K562 (cell line): Measurements from ENCODE around the gene TSC22D2. TPM values are rescaled to one million over a fixed set of nuclear protein-coding genes. Genes with fewer than 3 reads are reported as not detected.

Source experiments
- ARNT ChIP-seq, 2 experiments: fragments of 450-650 bp; IDR thresholded peaks; 2 replicates each; pipeline ENCODE4 v1.6.1; 2016; ENCODE audit warnings: mild to moderate bottlenecking in 1 of 2
- CBFA2T2 ChIP-seq: fragments of 450-650 bp; conservative IDR thresholded peaks from 2 replicates; pipeline ENCODE4 v1.6.1; 2017; ENCODE audit warnings: mild to moderate bottlenecking
- ELF4 ChIP-seq: fragments of 450-650 bp; formaldehyde crosslinking; IDR thresholded peaks from 2 replicates; pipeline ENCODE4 v1.4.0; 2022; ENCODE audit warnings: missing genetic modification characterization
- NCOR1 ChIP-seq: fragments of 450-650 bp; IDR thresholded peaks from 2 replicates; pipeline ENCODE4 v1.6.1; 2016; ENCODE audit warnings: mild to moderate bottlenecking, moderate library complexity
- NFATC3 ChIP-seq: fragments of 450-650 bp; IDR thresholded peaks from 2 replicates; pipeline ENCODE4 v1.6.1; 2017; ENCODE audit warnings: mild to moderate bottlenecking
- SMARCE1 ChIP-seq: fragments of 450-650 bp; IDR thresholded peaks from 2 replicates; pipeline ENCODE4 v1.7.1; 2016; ENCODE audit warnings: mild to moderate bottlenecking
- ZNF133 ChIP-seq: fragments of 250-450 bp; sonication (Bioruptor Pico); IDR thresholded peaks from 2 replicates; pipeline ENCODE4 v1.4.0; 2020; ENCODE audit warnings: mild to moderate bottlenecking
- ZNF146 ChIP-seq: IDR thresholded peaks from one replicate; pipeline ENCODE4 v1.6.1; 2018; ENCODE audit warnings: missing compliant biosample characterization; ENCODE audit not compliant: unreplicated experiment
- polyA plus RNA-seq, 8 experiments: library from polyadenylated mRNA; depleted of rRNA in 4 of 8; stranded (reverse) in 5 of 8; unstranded in 3 of 8; fragments of >200 nt; fragmentation: Nextera tagmentation in 2 of 8; fragmentation: Illumina TruSeq in 1 of 8; extraction: Ambion mirVana in 2 of 8; extraction: Trizol in 1 of 8; gene quantifications; 2 replicates each; pipeline versions ENCODE4 v1.2.1 to v1.2.3, GENCODE V29; 2011 to 2014; ENCODE audit warnings: inconsistent platforms in 1 of 8, missing spikeins in 1 of 8
- total RNA-seq, 7 experiments: library from RNA; depleted of rRNA in 6 of 7; stranded (reverse); fragments of >200 nt in 6 of 7; fragmentation: Illumina TruSeq in 2 of 7; extraction: Trizol in 2 of 7; gene quantifications; 2 replicates each; pipeline versions ENCODE4 v1.2.1 to v1.2.3, GENCODE V29; 2011 to 2021; ENCODE audit warnings: low replicate concordance in 1 of 7
- TF ChIP-seq, protein P1 (sequence below), 2 experiments: fragments of 200-800 bp in 1 of 2; sonication (Bioruptor generic) in 1 of 2; sonication (generic) in 1 of 2; formaldehyde crosslinking in 1 of 2; IDR thresholded peaks in 1 of 2; conservative IDR thresholded peaks in 1 of 2; 2 replicates each; pipeline versions ENCODE4 v1.5.0 to v1.6.1; 2016 to 2020; ENCODE audit warnings: missing compliant biosample characterization in 1 of 2, missing genetic modification characterization in 1 of 2, missing genetic modification reagents in 1 of 2
- TF ChIP-seq, protein P2 (sequence below): fragments of 250-450 bp; sonication (Bioruptor Pico); IDR thresholded peaks from 2 replicates; pipeline ENCODE4 v1.5.0; 2020; ENCODE audit warnings: mild to moderate bottlenecking

Gene TSC22D2
- total and polyA plus RNA-seq, 9 of the 15 experiments (the other 6 are each of a cell fraction or from before 2014, with no cell fraction given) = 5.5 to 44.0 (median 19.3) TPM

DNA sequence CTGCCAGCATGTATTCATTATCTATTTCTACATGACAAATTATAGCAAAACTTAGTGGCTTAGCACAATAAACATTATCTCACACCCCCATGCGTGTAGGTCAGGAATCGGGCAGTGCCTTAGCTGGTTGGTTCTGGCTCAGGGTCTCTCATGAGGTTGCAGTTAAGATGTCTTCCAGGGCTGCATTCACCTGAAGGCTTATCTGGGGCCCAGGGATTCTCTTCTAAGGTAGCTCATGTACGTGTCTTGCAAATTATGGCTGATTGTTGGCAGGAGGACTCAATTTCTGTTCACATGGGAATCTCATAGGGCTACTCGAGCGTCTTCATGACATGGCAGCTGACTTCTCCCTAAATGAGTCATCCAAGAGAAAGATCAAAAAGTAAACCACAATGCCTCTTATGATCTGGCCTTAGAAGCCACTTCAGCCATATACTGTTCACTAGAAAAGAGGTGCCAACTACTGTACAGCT, 42.9 kb upstream of the TSC22D2 start (continued):
- TF ChIP-seq ELF4 (CRISPR knock-in tag) = peak; percentile 33; the same call in 1 of the 2 replicates
- no peak for TF ChIP-seq ARNT (IDR thresholded peaks at IDR 0.05)
- no peak for TF ChIP-seq ZNF133 (CRISPR knock-in tag)
- peak; percentile 72 for TF ChIP-seq SMARCE1
- TF ChIP-seq CBFA2T2 = 0 out of 2 replicates have a peak, but pooled peaks have one; percentile 17
- TF ChIP-seq, protein P1, sequence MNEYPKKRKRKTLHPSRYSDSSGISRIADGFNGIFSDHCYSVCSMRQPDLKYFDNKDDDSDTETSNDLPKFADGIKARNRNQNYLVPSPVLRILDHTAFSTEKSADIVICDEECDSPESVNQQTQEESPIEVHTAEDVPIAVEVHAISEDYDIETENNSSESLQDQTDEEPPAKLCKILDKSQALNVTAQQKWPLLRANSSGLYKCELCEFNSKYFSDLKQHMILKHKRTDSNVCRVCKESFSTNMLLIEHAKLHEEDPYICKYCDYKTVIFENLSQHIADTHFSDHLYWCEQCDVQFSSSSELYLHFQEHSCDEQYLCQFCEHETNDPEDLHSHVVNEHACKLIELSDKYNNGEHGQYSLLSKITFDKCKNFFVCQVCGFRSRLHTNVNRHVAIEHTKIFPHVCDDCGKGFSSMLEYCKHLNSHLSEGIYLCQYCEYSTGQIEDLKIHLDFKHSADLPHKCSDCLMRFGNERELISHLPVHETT (CRISPR knock-in tag; conservative IDR thresholded peaks at IDR 0.05 in 1 of 2, IDR thresholded peaks at IDR 0.05 in 1 of 2) = no peak
- TF ChIP-seq, protein P2, sequence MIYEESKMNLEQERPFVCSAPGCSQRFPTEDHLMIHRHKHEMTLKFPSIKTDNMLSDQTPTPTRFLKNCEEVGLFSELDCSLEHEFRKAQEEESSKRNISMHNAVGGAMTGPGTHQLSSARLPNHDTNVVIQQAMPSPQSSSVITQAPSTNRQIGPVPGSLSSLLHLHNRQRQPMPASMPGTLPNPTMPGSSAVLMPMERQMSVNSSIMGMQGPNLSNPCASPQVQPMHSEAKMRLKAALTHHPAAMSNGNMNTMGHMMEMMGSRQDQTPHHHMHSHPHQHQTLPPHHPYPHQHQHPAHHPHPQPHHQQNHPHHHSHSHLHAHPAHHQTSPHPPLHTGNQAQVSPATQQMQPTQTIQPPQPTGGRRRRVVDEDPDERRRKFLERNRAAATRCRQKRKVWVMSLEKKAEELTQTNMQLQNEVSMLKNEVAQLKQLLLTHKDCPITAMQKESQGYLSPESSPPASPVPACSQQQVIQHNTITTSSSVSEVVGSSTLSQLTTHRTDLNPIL = no peak
- TF ChIP-seq ZNF146 (CRISPR knock-in tag) = no peak
- TF ChIP-seq NCOR1 = peak; percentile 23; the same call in 1 of the 2 replicates
- no peak for TF ChIP-seq NFATC3
- TF ChIP-seq, all 486 proteins: peak for 37
